Neural cell (in vitro differentiated cells): ENCODE results near the gene EPB41L5. TPM values are rescaled to one million over a fixed set of nuclear protein-coding genes. Genes with fewer than 3 reads are reported as not detected.

Experiments
- H2AFZ ChIP-seq: fragments of 200-600, 300-800 bp; sonication (generic), shearing (Covaris generic); 2 replicates; pipeline ENCODE4 v1.6.0; 2014; ENCODE audit warnings: low read depth, mild to moderate bottlenecking, antibody characterized with exemption, low read length, moderate library complexity
- H3F3A ChIP-seq: fragments of 200-600 bp; shearing (Covaris generic); 2 replicates; pipeline ENCODE4 v1.6.1; 2016; ENCODE audit warnings: mild to moderate bottlenecking, moderate library complexity, mixed read lengths, antibody characterized with exemption, low read length; ENCODE audit not compliant: insufficient read depth, poor library complexity, severe bottlenecking
- H3K27ac ChIP-seq: fragments of 200-600, 300-800 bp; sonication (generic), shearing (Covaris generic); 2 replicates; pipeline ENCODE4 v1.5.1; 2014; ENCODE audit warnings: mild to moderate bottlenecking, low read length, moderate library complexity
- H3K27me3 ChIP-seq: fragments of 300-800, 200-600 bp; sonication (generic), shearing (Covaris generic); 2 replicates; pipeline ENCODE4 v1.6.0; 2014; ENCODE audit warnings: mild to moderate bottlenecking, low read depth, low read length, moderate library complexity; ENCODE audit not compliant: insufficient read depth
- H3K36me3 ChIP-seq: fragments of 300-800, 200-600 bp; sonication (generic), shearing (Covaris generic); 2 replicates; pipeline ENCODE4 v1.5.1; 2014; ENCODE audit warnings: mild to moderate bottlenecking, antibody characterized with exemption, low read length, moderate library complexity; ENCODE audit not compliant: insufficient read depth
- H3K4me2 ChIP-seq: fragments of 300-800, 200-600 bp; sonication (generic), shearing (Covaris generic); 2 replicates; pipeline ENCODE4 v1.6.0; 2014; ENCODE audit warnings: mild to moderate bottlenecking, low read length
- H3K4me3 ChIP-seq: fragments of 300-800, 200-600 bp; sonication (generic), shearing (Covaris generic); 2 replicates; pipeline ENCODE4 v1.5.1; 2014; ENCODE audit warnings: mild to moderate bottlenecking, low read length, moderate library complexity
- H3K79me2 ChIP-seq: fragments of 200-600 bp; shearing (Covaris generic); replicated peaks from 2 replicates; pipeline ENCODE4 v1.6.0; 2014; ENCODE audit warnings: mild to moderate bottlenecking, low read length, moderate library complexity; ENCODE audit not compliant: insufficient read depth
- H3K9ac ChIP-seq: fragments of 300-800, 200-600 bp; sonication (generic), shearing (Covaris generic); 2 replicates; pipeline ENCODE4 v1.6.1; 2016; ENCODE audit warnings: mild to moderate bottlenecking, low read length, mixed read lengths
- H3K9me2 ChIP-seq: fragments of 200-600 bp; shearing (Covaris generic); 2 replicates; pipeline ENCODE4 v1.6.1; 2016; ENCODE audit warnings: mild to moderate bottlenecking, low read length, mixed read lengths; ENCODE audit not compliant: insufficient read depth
- H3K9me3 ChIP-seq: fragments of 200-600, 300-800 bp; sonication (generic), shearing (Covaris generic); 2 replicates; pipeline ENCODE4 v1.6.1; 2016; ENCODE audit warnings: mild to moderate bottlenecking, mixed run types, low read length, moderate library complexity, mixed read lengths
- H4K20me1 ChIP-seq: fragments of 200-600 bp; shearing (Covaris generic); 2 replicates; pipeline ENCODE4 v1.6.1; 2016; ENCODE audit warnings: mild to moderate bottlenecking, mixed run types; ENCODE audit not compliant: insufficient read depth
- EP300 ChIP-seq: fragments of 450-650 bp; conservative IDR thresholded peaks from 2 replicates; pipeline ENCODE4 v1.6.1; 2014; ENCODE audit warnings: antibody characterized with exemption, mild to moderate bottlenecking, moderate library complexity; ENCODE audit not compliant: poor library complexity, severe bottlenecking
- EZH2 ChIP-seq: fragments of 200-600, 300-800 bp; shearing (Covaris generic), sonication (generic); IDR thresholded peaks from 2 replicates; pipeline ENCODE4 v1.6.1; 2014; ENCODE audit warnings: antibody characterized with exemption, low read length, borderline replicate concordance, mild to moderate bottlenecking; ENCODE audit not compliant: insufficient read depth, poor library complexity, severe bottlenecking
- MXI1 ChIP-seq: fragments of 450-650 bp; conservative IDR thresholded peaks from 2 replicates; pipeline ENCODE4 v1.6.1; 2014; ENCODE audit warnings: antibody characterized with exemption, mild to moderate bottlenecking; ENCODE audit not compliant: poor library complexity, severe bottlenecking
- POLR2AphosphoS5 ChIP-seq: IDR thresholded peaks from 2 replicates; pipeline ENCODE4 v1.6.1; 2012
- RAD21 ChIP-seq: fragments of 450-650 bp; conservative IDR thresholded peaks from 2 replicates; pipeline ENCODE4 v1.6.1; 2014; ENCODE audit warnings: antibody characterized with exemption, mild to moderate bottlenecking, moderate library complexity
- SMC3 ChIP-seq: fragments of 450-650 bp; conservative IDR thresholded peaks from 2 replicates; pipeline ENCODE4 v1.6.1; 2014; ENCODE audit warnings: antibody characterized with exemption, mild to moderate bottlenecking, moderate library complexity; ENCODE audit not compliant: poor library complexity
- TAF1 ChIP-seq: IDR thresholded peaks from 2 replicates; pipeline ENCODE4 v1.6.1; 2012; ENCODE audit warnings: low read depth
- polyA plus RNA-seq: library from polyadenylated mRNA; depleted of rRNA; stranded (reverse); fragments of >200 nt; gene quantifications from 2 replicates; pipeline ENCODE4 v1.2.3, GENCODE V29; 2014
- TF ChIP-seq, protein P1 (sequence below): IDR thresholded peaks from 2 replicates; pipeline ENCODE4 v1.6.1; 2012; ENCODE audit warnings: borderline replicate concordance
- TF ChIP-seq, protein P2 (sequence below): fragments of 450-650 bp; IDR thresholded peaks from 2 replicates; pipeline ENCODE4 v1.5.1; 2014; ENCODE audit warnings: antibody characterized with exemption, mild to moderate bottlenecking, moderate library complexity; ENCODE audit not compliant: poor library complexity, severe bottlenecking

EPB41L5 gene
- polyA plus RNA-seq, 1 donor from 2014 or later: 32.9 TPM

DNA sequence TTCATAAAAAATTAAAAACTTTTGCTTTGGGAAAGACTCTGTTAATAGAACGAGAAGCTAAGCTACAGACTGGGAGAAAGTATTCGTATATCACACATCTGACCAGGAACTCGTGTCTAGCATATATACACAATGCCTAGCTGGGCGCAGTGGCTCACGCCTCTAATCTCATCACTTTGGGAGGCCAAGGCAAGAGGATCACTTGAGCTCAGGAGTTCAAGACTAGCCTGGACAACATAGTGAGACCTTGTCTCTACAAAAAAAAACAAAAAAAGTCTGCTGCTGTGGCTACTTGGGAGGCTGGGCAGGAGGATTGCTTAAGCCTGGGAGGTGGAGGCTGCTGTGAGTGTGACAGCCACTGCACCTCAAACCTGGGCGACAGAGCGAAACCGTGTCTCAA lies 46.6 kb downstream of the EPB41L5 start:
- no peak overlapping the region for H3K9ac ChIP-seq
- H2AFZ ChIP-seq: no peak overlapping the region
- no peak overlapping the region for H3K4me2 ChIP-seq
- no peak overlapping the region for H3K4me3 ChIP-seq
- peaks cover 5% of the 10 kb centered on the region for H3K36me3 ChIP-seq
- no peak for TF ChIP-seq TAF1
- TF ChIP-seq POLR2AphosphoS5: no peak
- no peak for TF ChIP-seq MXI1
- TF ChIP-seq EP300: no peak
- TF ChIP-seq SMC3: no peak
- no peak for TF ChIP-seq EZH2
- TF ChIP-seq, protein P1, sequence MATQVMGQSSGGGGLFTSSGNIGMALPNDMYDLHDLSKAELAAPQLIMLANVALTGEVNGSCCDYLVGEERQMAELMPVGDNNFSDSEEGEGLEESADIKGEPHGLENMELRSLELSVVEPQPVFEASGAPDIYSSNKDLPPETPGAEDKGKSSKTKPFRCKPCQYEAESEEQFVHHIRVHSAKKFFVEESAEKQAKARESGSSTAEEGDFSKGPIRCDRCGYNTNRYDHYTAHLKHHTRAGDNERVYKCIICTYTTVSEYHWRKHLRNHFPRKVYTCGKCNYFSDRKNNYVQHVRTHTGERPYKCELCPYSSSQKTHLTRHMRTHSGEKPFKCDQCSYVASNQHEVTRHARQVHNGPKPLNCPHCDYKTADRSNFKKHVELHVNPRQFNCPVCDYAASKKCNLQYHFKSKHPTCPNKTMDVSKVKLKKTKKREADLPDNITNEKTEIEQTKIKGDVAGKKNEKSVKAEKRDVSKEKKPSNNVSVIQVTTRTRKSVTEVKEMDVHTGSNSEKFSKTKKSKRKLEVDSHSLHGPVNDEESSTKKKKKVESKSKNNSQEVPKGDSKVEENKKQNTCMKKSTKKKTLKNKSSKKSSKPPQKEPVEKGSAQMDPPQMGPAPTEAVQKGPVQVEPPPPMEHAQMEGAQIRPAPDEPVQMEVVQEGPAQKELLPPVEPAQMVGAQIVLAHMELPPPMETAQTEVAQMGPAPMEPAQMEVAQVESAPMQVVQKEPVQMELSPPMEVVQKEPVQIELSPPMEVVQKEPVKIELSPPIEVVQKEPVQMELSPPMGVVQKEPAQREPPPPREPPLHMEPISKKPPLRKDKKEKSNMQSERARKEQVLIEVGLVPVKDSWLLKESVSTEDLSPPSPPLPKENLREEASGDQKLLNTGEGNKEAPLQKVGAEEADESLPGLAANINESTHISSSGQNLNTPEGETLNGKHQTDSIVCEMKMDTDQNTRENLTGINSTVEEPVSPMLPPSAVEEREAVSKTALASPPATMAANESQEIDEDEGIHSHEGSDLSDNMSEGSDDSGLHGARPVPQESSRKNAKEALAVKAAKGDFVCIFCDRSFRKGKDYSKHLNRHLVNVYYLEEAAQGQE: no peak
- no peak for TF ChIP-seq RAD21
- TF ChIP-seq, protein P2, sequence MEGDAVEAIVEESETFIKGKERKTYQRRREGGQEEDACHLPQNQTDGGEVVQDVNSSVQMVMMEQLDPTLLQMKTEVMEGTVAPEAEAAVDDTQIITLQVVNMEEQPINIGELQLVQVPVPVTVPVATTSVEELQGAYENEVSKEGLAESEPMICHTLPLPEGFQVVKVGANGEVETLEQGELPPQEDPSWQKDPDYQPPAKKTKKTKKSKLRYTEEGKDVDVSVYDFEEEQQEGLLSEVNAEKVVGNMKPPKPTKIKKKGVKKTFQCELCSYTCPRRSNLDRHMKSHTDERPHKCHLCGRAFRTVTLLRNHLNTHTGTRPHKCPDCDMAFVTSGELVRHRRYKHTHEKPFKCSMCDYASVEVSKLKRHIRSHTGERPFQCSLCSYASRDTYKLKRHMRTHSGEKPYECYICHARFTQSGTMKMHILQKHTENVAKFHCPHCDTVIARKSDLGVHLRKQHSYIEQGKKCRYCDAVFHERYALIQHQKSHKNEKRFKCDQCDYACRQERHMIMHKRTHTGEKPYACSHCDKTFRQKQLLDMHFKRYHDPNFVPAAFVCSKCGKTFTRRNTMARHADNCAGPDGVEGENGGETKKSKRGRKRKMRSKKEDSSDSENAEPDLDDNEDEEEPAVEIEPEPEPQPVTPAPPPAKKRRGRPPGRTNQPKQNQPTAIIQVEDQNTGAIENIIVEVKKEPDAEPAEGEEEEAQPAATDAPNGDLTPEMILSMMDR: no peak
- no peaks in the 10 kb centered on the region for H4K20me1 ChIP-seq
- no peak overlapping the region for H3K27ac ChIP-seq
- peaks cover 22% of the 10 kb centered on the region for H3K79me2 ChIP-seq
- no peaks in the 10 kb centered on the region for H3K9me2 ChIP-seq
- no peaks in the 10 kb centered on the region for H3K27me3 ChIP-seq
- no peaks in the 10 kb centered on the region for H3K9me3 ChIP-seq
- no peaks in the 10 kb centered on the region for H3F3A ChIP-seq

DNA sequence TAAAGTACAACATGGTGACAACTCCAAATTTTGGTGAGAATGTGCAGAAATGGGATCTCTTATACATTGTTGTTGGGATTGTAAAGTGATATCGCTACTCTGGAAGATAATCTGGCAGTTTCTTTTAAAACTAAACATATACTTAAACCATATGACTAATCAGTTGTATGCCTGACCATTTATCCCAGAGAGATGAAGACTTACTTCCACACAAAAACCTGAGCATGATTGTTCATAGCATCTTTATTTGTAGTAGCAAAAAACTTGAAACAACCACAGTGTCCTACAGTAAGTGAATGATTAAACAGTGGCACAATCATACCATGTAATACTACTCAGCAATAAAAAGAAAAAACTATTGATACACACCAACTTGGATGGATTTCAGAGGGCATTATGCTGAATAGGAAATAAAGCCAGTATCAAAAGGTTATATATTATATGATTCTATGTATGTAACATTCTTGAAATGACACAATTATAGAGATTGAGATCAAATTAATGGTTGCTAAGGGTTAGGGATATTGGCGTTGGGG lies 47.3 kb downstream of the EPB41L5 start:
- Histone ChIP-seq H3K36me3 (peaks cover 5% of the 10 kb centered on the region), H3K9me2 (no peaks in the 10 kb centered on the region), H4K20me1 (no peaks in the 10 kb centered on the region), H3K27me3 (no peaks in the 10 kb centered on the region), H3F3A (no peaks in the 10 kb centered on the region), H3K27ac (no peak overlapping the region), H3K4me2 (no peak overlapping the region), H3K9ac (no peak overlapping the region), H3K9me3 (no peaks in the 10 kb centered on the region), H2AFZ (no peak overlapping the region), H3K4me3 (no peak overlapping the region), H3K79me2 (peaks cover 22% of the 10 kb centered on the region)
- TF ChIP-seq MXI1 (no peak), TAF1 (no peak), EZH2 (no peak), EP300 (no peak), RAD21 (no peak)

DNA sequence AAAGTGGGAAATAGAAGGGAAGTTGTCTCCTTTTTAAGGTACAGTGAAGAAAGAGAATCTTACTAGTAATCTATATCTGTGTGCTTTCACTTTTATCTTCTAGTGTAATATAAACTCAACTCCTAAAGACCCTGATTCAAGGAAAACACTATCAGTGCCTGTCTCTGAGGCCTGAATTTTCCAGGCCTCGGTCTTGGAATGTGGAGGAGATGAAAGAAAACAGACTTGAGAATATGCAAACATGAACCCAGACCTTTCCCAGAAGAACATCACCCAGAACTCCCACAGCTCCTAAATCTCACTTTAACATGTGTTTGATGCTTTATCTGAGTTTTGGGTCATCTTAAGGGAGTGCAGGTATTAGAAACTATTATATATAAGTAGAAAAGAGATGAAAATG lies 51.8 kb downstream of the EPB41L5 start:
- TF ChIP-seq SMC3 (no peak), POLR2AphosphoS5 (no peak), EZH2 (no peak), TAF1 (no peak), MXI1 (no peak), EP300 (no peak), RAD21 (no peak)
- TF ChIP-seq, protein P1: no peak
- TF ChIP-seq, protein P2: no peak
- Histone ChIP-seq H3K4me3 (no peak overlapping the region), H3K9me2 (no peaks in the 10 kb centered on the region), H3K4me2 (no peak overlapping the region), H3K9me3 (no peaks in the 10 kb centered on the region), H3K27ac (no peak overlapping the region), H2AFZ (no peak overlapping the region), H3K79me2 (no peaks in the 10 kb centered on the region), H3K9ac (no peak overlapping the region), H3F3A (no peaks in the 10 kb centered on the region), H4K20me1 (no peaks in the 10 kb centered on the region), H3K36me3 (no peaks in the 10 kb centered on the region), H3K27me3 (no peaks in the 10 kb centered on the region)
